Psoas muscle (tissue), 8 donors: Measurements from ENCODE around the gene PRKN. TPM values are rescaled to one million over a fixed set of nuclear protein-coding genes. Genes with fewer than 3 reads are reported as not detected.

Experiments
- ATAC-seq, 4 donors: fragments of 200-7000 bp; cut with Tn5 transposase; one replicate each; pipeline ENCODE4 v1.9.1; 2020; ENCODE audit warnings: moderate library complexity in 3 of 4, mild to moderate bottlenecking in 2 of 4
- DNase-seq, 2 donors: peaks; one replicate each; pipeline ENCODE4 v3.0.0-alpha.2; 2020
- H3K27ac ChIP-seq: fragments of 200-600 bp; one replicate; pipeline ENCODE4 v1.8.0; 2022
- H3K27me3 ChIP-seq, 3 donors: fragments of 200-600 bp in 1 of 3; one replicate each; pipeline versions ENCODE4 v1.6.1 to v1.8.0; 2013 to 2022; ENCODE audit warnings: low read length in 2 of 3, mild to moderate bottlenecking in 2 of 3, moderate library complexity in 1 of 3; ENCODE audit not compliant: insufficient read depth in 3 of 3
- H3K36me3 ChIP-seq, 2 donors: fragments of 200-600 bp in 1 of 2; one replicate each; pipeline versions ENCODE4 v1.6.1 to v1.8.0; 2013 to 2022; ENCODE audit warnings: low read depth in 1 of 2, mild to moderate bottlenecking in 1 of 2, moderate library complexity in 1 of 2; ENCODE audit not compliant: insufficient read depth in 1 of 2
- H3K4me1 ChIP-seq: fragments of 200-600 bp; one replicate; pipeline ENCODE4 v1.8.0; 2022
- H3K4me3 ChIP-seq: fragments of 200-600 bp; one replicate; pipeline ENCODE4 v1.8.0; 2022; ENCODE audit warnings: mild to moderate bottlenecking
- H3K9me3 ChIP-seq: fragments of 200-600 bp; one replicate; pipeline ENCODE4 v1.8.0; 2022
- WGBS, 3 donors: extraction: QIAGEN DNeasy Blood & Tissue Kit; methylation state at CpG; one replicate each; pipeline versions ENCODE4 v1.1.6 to v1.1.7; 2013; 5-methylcytosine and 5-hydroxymethylcytosine counted together
- intact Hi-C, 2 donors: fragments of 100-400 bp; cut with DNase I; formaldehyde crosslinking; loops; one replicate each; pipeline versions ENCODE4 v1.11.0 to v1.14.2; 2022
- polyA plus RNA-seq, 3 donors: library from polyadenylated mRNA; stranded (reverse); fragments of 200-250 nt; gene quantifications; one replicate each; pipeline ENCODE4 v1.2.3, GENCODE V29; 2013
- total RNA-seq, 4 donors: library from RNA; stranded (reverse); fragmentation: NEBNext Ultra II Directional in 2 of 4; extraction: Animal tissue kit (Norgen Biotek cat#: 25700) in 2 of 4; gene quantifications; one replicate each; pipeline versions ENCODE4 v1.2.1 to v1.2.4, GENCODE V29; 2021 to 2023
- TF ChIP-seq, protein P1 (sequence below): fragments of 200-600 bp; IDR thresholded peaks from one replicate; pipeline ENCODE4 v1.8.0; 2022; ENCODE audit warnings: antibody characterized with exemption
- donor health status: healthy with polysubstance abuse.
- donor health status: DM: no; HTN: no; CAD: no; lungs with moderate emphysema.
- donor health status: Bipolar disorder and iron deficiency.
- donor health status: healthy.
- donor health status: DM: yes; HTN: yes; CAD: no.
- donor health status: DM: no; HTN: no; CAD: no.
- donor health status: DM: no; HTN: no; CAD: no.
- donor health status: DM: yes; HTN: yes; CAD: no.

Gene PRKN
- total and polyA plus RNA-seq, 7 donors: 1.5 to 19.5 (median 11.7) TPM

DNA sequence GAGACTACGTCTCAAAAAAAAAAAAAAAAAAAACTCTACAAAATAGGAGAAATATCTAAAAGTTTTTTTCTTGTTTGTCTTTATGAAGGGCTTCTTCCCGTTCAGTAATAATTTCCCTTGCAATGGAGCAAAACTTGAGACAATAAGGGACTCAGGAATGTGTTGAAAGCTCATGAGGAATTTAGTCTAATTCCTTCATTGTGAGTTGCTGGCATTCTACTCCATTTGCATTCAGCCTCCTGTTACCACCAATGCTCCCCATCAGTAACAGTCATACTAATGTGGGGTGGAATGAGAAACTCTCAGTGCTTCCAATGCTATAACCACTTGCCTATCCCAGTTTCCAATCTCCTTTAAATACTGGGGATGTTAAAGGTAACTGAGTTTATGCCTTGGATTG, 877.0 kb downstream of the PRKN start:
- intact Hi-C loops: no loop called here
- Histone ChIP-seq H3K27me3 (no peaks in the 10 kb centered on the region), H3K9me3 (no peaks in the 10 kb centered on the region), H3K27ac (no peak overlapping the region), H3K36me3 (no peaks in the 10 kb centered on the region), H3K4me3 (no peak overlapping the region), H3K4me1 (no peaks in the 10 kb centered on the region)
- DNase-seq (no peak), ATAC-seq (no peak)
- WGBS, 3 donors: 79 to 92% (median 84%) methylated on average over 2 of the region's 2 CpGs
- TF ChIP-seq, protein P1, sequence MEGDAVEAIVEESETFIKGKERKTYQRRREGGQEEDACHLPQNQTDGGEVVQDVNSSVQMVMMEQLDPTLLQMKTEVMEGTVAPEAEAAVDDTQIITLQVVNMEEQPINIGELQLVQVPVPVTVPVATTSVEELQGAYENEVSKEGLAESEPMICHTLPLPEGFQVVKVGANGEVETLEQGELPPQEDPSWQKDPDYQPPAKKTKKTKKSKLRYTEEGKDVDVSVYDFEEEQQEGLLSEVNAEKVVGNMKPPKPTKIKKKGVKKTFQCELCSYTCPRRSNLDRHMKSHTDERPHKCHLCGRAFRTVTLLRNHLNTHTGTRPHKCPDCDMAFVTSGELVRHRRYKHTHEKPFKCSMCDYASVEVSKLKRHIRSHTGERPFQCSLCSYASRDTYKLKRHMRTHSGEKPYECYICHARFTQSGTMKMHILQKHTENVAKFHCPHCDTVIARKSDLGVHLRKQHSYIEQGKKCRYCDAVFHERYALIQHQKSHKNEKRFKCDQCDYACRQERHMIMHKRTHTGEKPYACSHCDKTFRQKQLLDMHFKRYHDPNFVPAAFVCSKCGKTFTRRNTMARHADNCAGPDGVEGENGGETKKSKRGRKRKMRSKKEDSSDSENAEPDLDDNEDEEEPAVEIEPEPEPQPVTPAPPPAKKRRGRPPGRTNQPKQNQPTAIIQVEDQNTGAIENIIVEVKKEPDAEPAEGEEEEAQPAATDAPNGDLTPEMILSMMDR: no peak

DNA sequence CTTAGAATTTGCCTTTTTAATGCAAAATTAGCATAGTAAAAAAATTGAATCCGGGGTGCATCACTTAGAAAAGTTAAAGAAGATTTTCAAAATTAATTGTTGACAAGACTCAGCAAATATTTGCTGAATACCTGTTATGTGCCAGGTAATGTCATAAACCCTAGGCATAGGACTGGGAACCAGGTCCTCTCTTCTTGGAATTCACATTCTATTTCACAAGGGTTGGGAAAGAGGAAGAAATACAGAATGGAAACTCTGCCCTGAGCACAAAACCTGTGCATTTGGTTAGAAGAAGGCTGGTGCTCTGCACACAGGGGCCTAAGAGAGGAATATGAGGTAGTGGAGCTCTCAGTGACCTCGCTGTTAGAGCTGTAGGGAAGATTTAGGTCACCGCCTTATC, 879.9 kb downstream of the PRKN start:
- Histone ChIP-seq H3K27me3 (no peaks in the 10 kb centered on the region), H3K9me3 (no peaks in the 10 kb centered on the region), H3K4me1 (no peaks in the 10 kb centered on the region), H3K36me3 (no peaks in the 10 kb centered on the region), H3K4me3 (no peak overlapping the region), H3K27ac (no peak overlapping the region)
- WGBS, 3 donors: 90 to 96% (median 94%) methylated on average over 3 of the region's 3 CpGs
- TF ChIP-seq, protein P1: no peak
- intact Hi-C loops: no loop called here
- ATAC-seq (no peak), DNase-seq (no peak)

DNA sequence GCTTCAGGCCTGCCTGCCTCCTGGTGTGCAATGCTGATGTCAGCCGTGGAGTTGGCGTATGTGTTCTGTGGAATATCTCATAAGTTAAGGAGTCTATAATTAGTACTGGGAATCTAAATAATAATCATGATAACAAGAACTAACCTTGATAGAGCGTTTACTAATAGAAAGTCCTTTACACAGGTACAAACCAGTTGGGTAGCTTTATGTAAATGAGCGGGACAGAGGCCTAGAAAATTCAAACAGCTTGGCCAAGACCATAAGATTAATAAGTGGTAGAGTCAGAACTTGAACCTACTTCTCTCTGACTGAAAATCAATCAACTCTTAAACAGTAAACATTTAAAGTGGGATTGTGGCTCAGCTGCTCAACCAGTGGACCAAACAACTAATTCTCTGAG, 882.8 kb downstream of the PRKN start:
- intact Hi-C loops: no loop called here
- TF ChIP-seq, protein P1: no peak

DNA sequence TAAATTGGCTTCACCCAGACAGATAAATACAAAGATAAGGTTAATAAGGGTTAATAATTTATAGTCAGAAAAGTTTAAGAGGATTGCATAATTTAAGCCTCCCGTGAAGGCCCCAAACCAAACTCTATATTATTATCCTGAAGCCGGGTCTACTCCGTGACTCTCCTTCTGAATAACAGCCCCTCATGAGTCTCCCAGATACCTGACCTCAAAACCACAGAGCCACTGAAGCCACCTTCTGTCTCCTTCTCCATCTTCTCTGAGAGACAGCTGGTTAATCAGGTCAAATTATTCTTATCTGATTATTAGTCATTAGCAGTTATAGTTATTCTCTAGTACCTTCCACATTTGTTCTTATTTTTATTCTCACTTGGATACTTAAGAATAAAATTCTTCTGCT, 884.5 kb downstream of the PRKN start:
- 86 to 94% (median 94%) methylated on average over 3 of the region's 3 CpGs for WGBS, 3 donors
- H3K27ac ChIP-seq: no peak overlapping the region
- H3K4me3 ChIP-seq: no peak overlapping the region
- no peak for DNase-seq
- ATAC-seq: no peak
- H3K9me3 ChIP-seq: no peaks in the 10 kb centered on the region
- TF ChIP-seq, protein P1: no peak
- intact Hi-C loops: no loop called here
- H3K27me3 ChIP-seq: no peaks in the 10 kb centered on the region
- H3K4me1 ChIP-seq: no peaks in the 10 kb centered on the region
- H3K36me3 ChIP-seq: no peaks in the 10 kb centered on the region

More for the DNA sequence above, 882.8 kb downstream of the PRKN start:
- 83 to 92% (median 84%) methylated on average over 4 of the region's 4 CpGs for WGBS, 3 donors
- no peaks in the 10 kb centered on the region for H3K9me3 ChIP-seq
- H3K27me3 ChIP-seq: no peaks in the 10 kb centered on the region
- ATAC-seq (no peak), DNase-seq (no peak)
- no peak overlapping the region for H3K27ac ChIP-seq
- no peaks in the 10 kb centered on the region for H3K4me1 ChIP-seq
- H3K36me3 ChIP-seq: no peaks in the 10 kb centered on the region
- no peak overlapping the region for H3K4me3 ChIP-seq

DNA sequence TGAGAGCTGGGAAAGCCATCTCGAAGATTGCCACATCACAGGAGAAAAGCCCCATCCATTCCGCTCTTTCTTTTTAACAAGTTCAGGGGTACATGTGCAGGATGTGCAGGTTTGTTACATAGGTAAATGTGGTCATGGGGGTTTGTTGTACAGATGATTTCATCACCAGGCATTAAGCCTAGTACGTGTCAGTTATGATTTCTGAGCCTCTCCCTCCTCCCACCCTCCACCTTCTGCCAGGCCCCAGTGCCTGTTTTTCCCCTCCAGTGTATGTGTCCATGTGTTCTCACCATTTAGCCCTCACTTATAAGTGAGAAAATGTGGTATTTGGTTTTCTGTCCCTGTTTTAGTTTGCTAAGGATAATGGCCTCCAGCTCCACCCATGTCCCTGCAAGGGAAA, 887.2 kb downstream of the PRKN start:
- WGBS, 3 donors: 94 to 95% (median 94%) methylated on average over 3 of the region's 3 CpGs
- no peaks in the 10 kb centered on the region for H3K9me3 ChIP-seq
- intact Hi-C loops: no loop called here
- no peaks in the 10 kb centered on the region for H3K4me1 ChIP-seq
- TF ChIP-seq, protein P1: no peak
- H3K27me3 ChIP-seq: no peaks in the 10 kb centered on the region
- H3K27ac ChIP-seq: no peak overlapping the region
- DNase-seq (no peak), ATAC-seq (no peak)
- no peaks in the 10 kb centered on the region for H3K36me3 ChIP-seq
- no peak overlapping the region for H3K4me3 ChIP-seq
